ENCODE results near the gene UBE2G2. TPM values are rescaled to one million over a fixed set of nuclear protein-coding genes. Genes with fewer than 3 reads are reported as not detected.

The UBE2G2 gene
- total and polyA plus RNA-seq, 2 donors (not counting 3 experiments of a cell fraction or from before 2014, with no cell fraction given) = 95.0 to 114 TPM

DNA sequence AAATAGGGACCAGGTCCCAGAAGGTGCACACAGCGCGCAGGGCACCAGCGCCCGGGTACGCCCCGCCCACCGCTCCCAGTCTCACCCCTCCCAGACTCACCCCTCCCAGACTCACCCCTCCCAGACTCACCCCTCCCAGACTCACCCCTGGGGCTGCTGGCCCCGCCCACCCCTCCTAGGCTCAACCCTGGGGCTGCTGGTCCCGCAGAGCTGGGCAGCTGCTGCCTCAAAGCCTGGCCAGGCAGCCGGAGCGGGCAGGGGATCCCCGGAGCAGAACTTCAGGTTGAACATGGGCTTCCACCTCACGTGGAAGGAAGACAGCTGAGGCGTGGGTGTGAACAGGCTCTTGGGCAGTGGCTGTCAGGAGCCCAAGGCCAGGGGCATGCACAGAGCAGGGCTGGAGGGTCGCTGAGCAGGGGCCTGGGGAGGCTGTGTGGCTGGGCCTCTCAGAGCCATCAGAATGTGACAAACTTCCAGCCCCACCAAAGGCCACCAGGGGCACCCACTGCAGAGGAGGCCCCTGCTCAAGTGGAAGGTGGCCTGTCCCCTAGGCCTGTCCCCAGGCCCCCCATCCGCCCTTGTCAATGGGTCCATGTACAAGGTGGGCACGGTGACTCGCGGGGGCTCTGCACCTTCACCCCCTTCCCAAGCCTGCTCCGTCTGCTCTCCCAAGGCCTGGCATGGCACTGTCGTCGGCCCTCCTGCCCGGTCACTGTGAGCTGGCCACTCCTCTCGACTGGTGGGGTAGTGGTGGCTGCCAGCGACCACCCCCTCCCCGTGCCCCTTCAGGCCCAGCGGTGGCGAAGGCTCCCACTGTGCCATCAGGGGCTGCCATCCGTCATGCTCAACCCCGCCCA, 36.6 kb upstream of the UBE2G2 start:
- ChIA-PET CTCF (no interaction called here), POLR2A (no interaction called here)
- Histone ChIP-seq H3K4me2 (ENCODE audit: insufficient read depth, low read length) (no peak overlapping the region), H3K27ac (ENCODE audit: insufficient read depth, low read depth, low read length) (no peak overlapping the region), H3K9me3 (replicated peaks; ENCODE audit: control insufficient read depth, insufficient read depth, low read length) (no peaks in the 10 kb centered on the region), H4K20me1 (replicated peaks; ENCODE audit: control insufficient read depth, extremely low read depth, insufficient read depth, low read length) (no peaks in the 10 kb centered on the region), H2AFZ (ENCODE audit: low read depth, low read length) (no peak overlapping the region), H3K9me1 (replicated peaks; ENCODE audit: control insufficient read depth, extremely low read depth, insufficient read depth, low read length) (no peaks in the 10 kb centered on the region), H3K4me1 (ENCODE audit: control insufficient read depth, extremely low read depth, insufficient read depth, low read length) (no peaks in the 10 kb centered on the region), H3K9ac (replicated peaks; ENCODE audit: extremely low read depth, insufficient read depth, low read length) (no peak overlapping the region), H3K36me3 (ENCODE audit: control insufficient read depth in 2 of 2, extremely low read depth in 1 of 2, insufficient read depth in 2 of 2, low read length in 2 of 2) (no peaks in the 10 kb centered on the region), H3K79me2 (ENCODE audit: control insufficient read depth, insufficient read depth, low read length) (no peaks in the 10 kb centered on the region), H3K4me3 (replicated peaks in 1 of 3; ENCODE audit: insufficient read depth in 1 of 3, low read depth in 1 of 3, low read length in 3 of 3) (no peak overlapping the region), H3K27me3 (ENCODE audit: control insufficient read depth in 2 of 2, insufficient read depth in 2 of 2, low read length in 2 of 2) (peaks cover 0 to 2% of the 10 kb centered on the region in 2 experiments)
- intact Hi-C loops (cut with micrococcal nuclease) = no loop called here
- no peak for DNase-seq (ENCODE audit: low read depth, low spot score)
- TF ChIP-seq GATA2 (IDR thresholded peaks at IDR 0.05; ENCODE audit: insufficient read depth, insufficient read length, low read depth, low read length) (no peak), FOS (IDR thresholded peaks at IDR 0.05; ENCODE audit: borderline replicate concordance, insufficient read depth, low read length) (no peak), POLR2AphosphoS5 (IDR thresholded peaks at IDR 0.05; ENCODE audit: insufficient read depth, low read depth, low read length) (no peak), POLR2A (IDR thresholded peaks at IDR 0.05; ENCODE audit: low read depth, low read length) (no peak), EZH2 (IDR thresholded peaks at IDR 0.05; ENCODE audit: borderline replicate concordance, low read depth, low read length, severe bottlenecking) (no peak), JUN (IDR thresholded peaks at IDR 0.05; ENCODE audit: borderline replicate concordance, insufficient read depth, insufficient read length, low read depth) (no peak), MYC (IDR thresholded peaks at IDR 0.05; ENCODE audit: low read depth, low read length) (no peak)
- TF ChIP-seq, protein P1, sequence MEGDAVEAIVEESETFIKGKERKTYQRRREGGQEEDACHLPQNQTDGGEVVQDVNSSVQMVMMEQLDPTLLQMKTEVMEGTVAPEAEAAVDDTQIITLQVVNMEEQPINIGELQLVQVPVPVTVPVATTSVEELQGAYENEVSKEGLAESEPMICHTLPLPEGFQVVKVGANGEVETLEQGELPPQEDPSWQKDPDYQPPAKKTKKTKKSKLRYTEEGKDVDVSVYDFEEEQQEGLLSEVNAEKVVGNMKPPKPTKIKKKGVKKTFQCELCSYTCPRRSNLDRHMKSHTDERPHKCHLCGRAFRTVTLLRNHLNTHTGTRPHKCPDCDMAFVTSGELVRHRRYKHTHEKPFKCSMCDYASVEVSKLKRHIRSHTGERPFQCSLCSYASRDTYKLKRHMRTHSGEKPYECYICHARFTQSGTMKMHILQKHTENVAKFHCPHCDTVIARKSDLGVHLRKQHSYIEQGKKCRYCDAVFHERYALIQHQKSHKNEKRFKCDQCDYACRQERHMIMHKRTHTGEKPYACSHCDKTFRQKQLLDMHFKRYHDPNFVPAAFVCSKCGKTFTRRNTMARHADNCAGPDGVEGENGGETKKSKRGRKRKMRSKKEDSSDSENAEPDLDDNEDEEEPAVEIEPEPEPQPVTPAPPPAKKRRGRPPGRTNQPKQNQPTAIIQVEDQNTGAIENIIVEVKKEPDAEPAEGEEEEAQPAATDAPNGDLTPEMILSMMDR (IDR thresholded peaks at IDR 0.05; ENCODE audit: extremely low read depth in 1 of 2, insufficient read depth in 1 of 2, low read depth in 1 of 2, low read length in 2 of 2) = no peak
- TF ChIP-seq, protein P2, sequence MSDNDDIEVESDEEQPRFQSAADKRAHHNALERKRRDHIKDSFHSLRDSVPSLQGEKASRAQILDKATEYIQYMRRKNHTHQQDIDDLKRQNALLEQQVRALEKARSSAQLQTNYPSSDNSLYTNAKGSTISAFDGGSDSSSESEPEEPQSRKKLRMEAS (IDR thresholded peaks at IDR 0.05; ENCODE audit: insufficient read depth, insufficient read length) = no peak
- no peak for FAIRE-seq
- dilution Hi-C loops (cut with MboI; ENCODE audit: extremely low pct_ligation_motif_present, low sequenced_read_pairs) = no loop called here
- no TSS peak for BruUV-seq (replicated peaks)
